ENCODE results near the gene ASIC3.
"Not testable (repeated sequence)": the region's sequence is repeated elsewhere in the genome, so short reads cannot be mapped to it uniquely, and the experiment has no call there.

ASIC3 gene

GRCh38 chr7:151014950-151015349 lies 33.4 kb upstream of the ASIC3 start:
- DNase-seq = no peak

- no peak for DNase-seq
These were observed 32.4 kb upstream of the ASIC3 start for GRCh38 chr7:151015967-151016366.

GRCh38 chr7:151016505-151016904 lies 31.8 kb upstream of the ASIC3 start:
- DNase-seq = no peak

- DNase-seq = no peak
These were observed 31.4 kb upstream of the ASIC3 start for GRCh38 chr7:151016942-151017341.

GRCh38 chr7:151017370-151017952 lies 30.9 kb upstream of the ASIC3 start:
- peak; percentile 30 for DNase-seq

- DNase-seq = peak; percentile 44
These were observed 30.3 kb upstream of the ASIC3 start for GRCh38 chr7:151017953-151018420.

GRCh38 chr7:151018421-151019129 lies 29.8 kb upstream of the ASIC3 start:
- no peak for DNase-seq

- DNase-seq = no peak
These were observed 29.2 kb upstream of the ASIC3 start for GRCh38 chr7:151019130-151019447.

GRCh38 chr7:151020231-151020630 lies 28.1 kb upstream of the ASIC3 start:
- DNase-seq = no peak

GRCh38 chr7:151023232-151023631 lies 25.1 kb upstream of the ASIC3 start:
- no peak for DNase-seq

- no peak for DNase-seq
These were observed 23.8 kb upstream of the ASIC3 start, which contains the start of gene ATG9B for GRCh38 chr7:151024435-151025056. TSS of gene ATG9B (minus strand) at chr7:151024494. CDS start at chr7:151024423, 71 bp downstream.

GRCh38 chr7:151025924-151026671 lies 22.2 kb upstream of the ASIC3 start:
- no peak for DNase-seq

- peak; percentile 19 for DNase-seq
These were observed 21.3 kb upstream of the ASIC3 start for GRCh38 chr7:151026771-151027727.

GRCh38 chr7:151027728-151028130 lies 20.6 kb upstream of the ASIC3 start:
- not testable (repeated sequence) for DNase-seq

- DNase-seq = peak; percentile 98
These were observed 20.0 kb upstream of the ASIC3 start, which contains the start of gene ABCB8 for GRCh38 chr7:151028131-151028947. TSS of gene ABCB8 (plus strand) at chr7:151028450. CDS start at chr7:151028516, 66 bp downstream.

GRCh38 chr7:151028948-151029501 lies 19.3 kb upstream of the ASIC3 start:
- no peak for DNase-seq

GRCh38 chr7:151031011-151031410 lies 17.3 kb upstream of the ASIC3 start:
- no peak for DNase-seq

- peak; percentile 55 for DNase-seq
These were observed 15.1 kb upstream of the ASIC3 start for GRCh38 chr7:151032936-151033863.

GRCh38 chr7:151033864-151034249 lies 14.5 kb upstream of the ASIC3 start:
- no peak for DNase-seq

Data from MV-4-11 (cell line).